Endothelial cell of umbilical vein (primary cell): ENCODE measurements around the gene TMX1. TPM values are rescaled to one million over a fixed set of nuclear protein-coding genes. Genes with fewer than 3 reads are reported as not detected.

Experiments used
- BruUV-seq: library from RNA; stranded (reverse); fragments of 400-500 nt; replicated peaks from 2 replicates; lab custom pipeline; 2021; lab: Mats Ljungman, UMichigan
- CTCF ChIA-PET: fragments of 300-600, 350-600 bp; sonication (Branson Sonifier 250); formaldehyde crosslinking; loops from one replicate; lab custom pipeline; 2021; ENCODE audit warnings: antibody characterized with exemption, inconsistent platforms; lab: Charles Lee
- POLR2A ChIA-PET: fragments of 300-600, 350-600 bp; sonication (Branson Sonifier 250); formaldehyde crosslinking; loops from one replicate; lab custom pipeline; 2021; ENCODE audit warnings: antibody characterized with exemption, inconsistent platforms; lab: Charles Lee
- DNase-seq: peaks from one replicate; pipeline ENCODE4 v3.0.0-alpha.2; 2011; ENCODE audit warnings: low read depth, low spot score
- FAIRE-seq: peaks from 2 replicates; lab custom pipeline; 2011; peaks lifted over from hg19 to GRCh38; lab: Jason Lieb, UNC
- H2AFZ ChIP-seq: 2 replicates; pipeline ENCODE4 v1.6.0; 2012; ENCODE audit warnings: low read depth, low read length, control low read depth, inconsistent platforms
- H3K27ac ChIP-seq: 2 replicates; pipeline ENCODE4 v1.5.1; 2011; ENCODE audit warnings: low read depth, mild to moderate bottlenecking, control low read depth, low read length, moderate library complexity; ENCODE audit not compliant: insufficient read depth
- H3K27me3 ChIP-seq, 2 experiments: 2 replicates each; pipeline versions ENCODE4 v1.6.0 to v1.6.1; 2011; ENCODE audit warnings: low read length in 2 of 2, mixed read lengths in 1 of 2; ENCODE audit not compliant: control insufficient read depth in 2 of 2, insufficient read depth in 2 of 2
- H3K36me3 ChIP-seq, 2 experiments: 2 replicates in 1 of 2; 3 replicates in 1 of 2; pipeline ENCODE4 v1.5.1; 2011; ENCODE audit warnings: low read length in 2 of 2, mild to moderate bottlenecking in 1 of 2, moderate library complexity in 1 of 2; ENCODE audit not compliant: control insufficient read depth in 2 of 2, insufficient read depth in 2 of 2; ENCODE audit errors: extremely low read depth in 1 of 2
- H3K4me1 ChIP-seq: 3 replicates; pipeline ENCODE4 v1.5.1; 2011; ENCODE audit warnings: mild to moderate bottlenecking, low read length; ENCODE audit not compliant: control insufficient read depth, insufficient read depth; ENCODE audit errors: extremely low read depth
- H3K4me2 ChIP-seq: 2 replicates; pipeline ENCODE4 v1.6.1; 2011; ENCODE audit warnings: low read length, control low read depth, mixed read lengths; ENCODE audit not compliant: insufficient read depth
- H3K4me3 ChIP-seq, 3 experiments: fragments of 200-600 bp in 1 of 3; sonication (generic), shearing (Covaris generic) in 1 of 3; replicated peaks in 1 of 3; 2 replicates each; pipeline ENCODE4 v1.5.1; 2011 to 2016; ENCODE audit warnings: control low read depth in 3 of 3, low read length in 3 of 3, mild to moderate bottlenecking in 2 of 3, inconsistent platforms in 1 of 3, low read depth in 1 of 3, moderate library complexity in 1 of 3; ENCODE audit not compliant: insufficient read depth in 1 of 3
- H3K79me2 ChIP-seq: 2 replicates; pipeline ENCODE4 v1.6.0; 2012; ENCODE audit warnings: low read length, inconsistent platforms; ENCODE audit not compliant: control insufficient read depth, insufficient read depth
- H3K9ac ChIP-seq: replicated peaks from 2 replicates; pipeline ENCODE3; 2011; ENCODE audit warnings: low read length, control low read depth; ENCODE audit not compliant: insufficient read depth; ENCODE audit errors: extremely low read depth
- H3K9me1 ChIP-seq: replicated peaks from 3 replicates; pipeline ENCODE4 v1.6.0; 2011; ENCODE audit warnings: mild to moderate bottlenecking, low read length; ENCODE audit not compliant: control insufficient read depth, insufficient read depth; ENCODE audit errors: extremely low read depth
- H3K9me3 ChIP-seq: replicated peaks from 2 replicates; pipeline ENCODE4 v1.5.1; 2012; ENCODE audit warnings: low read length, inconsistent platforms; ENCODE audit not compliant: control insufficient read depth, insufficient read depth
- H4K20me1 ChIP-seq: replicated peaks from 2 replicates; pipeline ENCODE3; 2011; ENCODE audit warnings: mild to moderate bottlenecking, low read length; ENCODE audit not compliant: control insufficient read depth, insufficient read depth; ENCODE audit errors: extremely low read depth
- EZH2 ChIP-seq: IDR thresholded peaks from 2 replicates; pipeline ENCODE4 v1.6.1; 2012; ENCODE audit warnings: borderline replicate concordance, low read depth, mild to moderate bottlenecking, moderate library complexity, low read length, inconsistent platforms; ENCODE audit not compliant: severe bottlenecking
- FOS ChIP-seq: IDR thresholded peaks from 2 replicates; pipeline ENCODE4 v1.6.1; 2011; ENCODE audit warnings: mild to moderate bottlenecking, low read length, moderate library complexity, borderline replicate concordance; ENCODE audit not compliant: insufficient read depth
- GATA2 ChIP-seq: IDR thresholded peaks from 2 replicates; pipeline ENCODE4 v1.7.0; 2011; ENCODE audit warnings: low read depth, mild to moderate bottlenecking, moderate library complexity, mixed read lengths, low read length; ENCODE audit not compliant: insufficient read length, insufficient read depth
- JUN ChIP-seq: IDR thresholded peaks from 2 replicates; pipeline ENCODE4 v1.6.1; 2011; ENCODE audit warnings: borderline replicate concordance, low read depth; ENCODE audit not compliant: insufficient read length, insufficient read depth
- MYC ChIP-seq: IDR thresholded peaks from one replicate; pipeline ENCODE4 v1.6.1; 2011; ENCODE audit warnings: mild to moderate bottlenecking, low read depth, low read length
- POLR2A ChIP-seq: IDR thresholded peaks from 2 replicates; pipeline ENCODE4 v1.6.1; 2012; ENCODE audit warnings: low read depth, mild to moderate bottlenecking, control low read depth, low read length
- POLR2AphosphoS5 ChIP-seq: IDR thresholded peaks from 2 replicates; pipeline ENCODE4 v1.6.1; 2012; ENCODE audit warnings: low read depth, mild to moderate bottlenecking, control low read depth, low read length, moderate library complexity; ENCODE audit not compliant: insufficient read depth
- dilution Hi-C: fragments of 300-500 bp; cut with MboI; formaldehyde crosslinking; loops from one replicate; pipeline ENCODE4 v1.15.0; 2019; ENCODE audit warnings: low sequenced_read_pairs; ENCODE audit not compliant: extremely low pct_ligation_motif_present
- intact Hi-C: fragments of 100-400 bp; cut with micrococcal nuclease; formaldehyde crosslinking; loops from one replicate; pipeline ENCODE4 v1.10.0; 2022
- polyA plus RNA-seq, 4 experiments: library from polyadenylated mRNA; depleted of rRNA in 3 of 4; stranded (reverse) in 3 of 4; unstranded in 1 of 4; fragments of >200 nt; gene quantifications; 2 replicates each; pipeline versions ENCODE4 v1.2.1 to v1.2.3, GENCODE V29; 2011 to 2012; ENCODE audit warnings: missing spikeins in 1 of 4
- total RNA-seq: library from RNA; stranded (reverse); gene quantifications from 2 replicates; pipeline ENCODE4 v1.2.3, GENCODE V29; 2021
- TF ChIP-seq, protein P1 (sequence below), 2 donors: IDR thresholded peaks; 1 replicate in 1 of 2; 2 replicates in 1 of 2; pipeline ENCODE4 v1.5.1; 2011; ENCODE audit warnings: low read length in 2 of 2, mild to moderate bottlenecking in 2 of 2, moderate library complexity in 2 of 2, control low read depth in 1 of 2, inconsistent platforms in 1 of 2, low read depth in 1 of 2; ENCODE audit not compliant: insufficient read depth in 1 of 2; ENCODE audit errors: extremely low read depth in 1 of 2
- TF ChIP-seq, protein P2 (sequence below): IDR thresholded peaks from 2 replicates; pipeline ENCODE4 v1.6.1; 2011; ENCODE audit not compliant: insufficient read depth, insufficient read length

TMX1 gene
- total and polyA plus RNA-seq, 2 donors (not counting 3 experiments of a cell fraction or from before 2014, with no cell fraction given): 11.4 to 41.9 TPM

DNA sequence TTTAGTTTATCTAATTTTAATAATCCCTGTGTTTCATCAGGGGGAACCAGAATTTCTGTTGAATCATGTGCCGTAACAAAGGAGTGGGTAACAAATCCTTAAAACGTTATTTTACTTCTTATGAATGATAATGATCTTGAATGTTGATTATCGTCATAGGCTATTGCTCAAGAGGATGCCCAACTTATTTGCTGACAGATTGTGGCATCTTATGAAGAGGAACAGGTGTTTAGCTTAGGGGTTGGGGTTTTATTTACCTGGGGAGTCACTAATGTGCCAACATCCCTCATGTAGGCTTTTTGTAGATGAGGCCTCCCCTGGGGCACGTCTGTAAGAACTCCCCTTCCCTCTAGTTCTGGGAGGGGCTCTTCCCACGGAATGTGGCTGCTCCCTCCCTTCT, 32.4 kb upstream of the TMX1 start:
- no peak overlapping the region for H3K9ac ChIP-seq
- H3K79me2 ChIP-seq: no peaks in the 10 kb centered on the region
- no peaks in the 10 kb centered on the region for H3K9me3 ChIP-seq
- no TSS peak for BruUV-seq
- H3K36me3 ChIP-seq: no peaks in the 10 kb centered on the region
- no peaks in the 10 kb centered on the region for H3K9me1 ChIP-seq
- no peak overlapping the region for H3K27ac ChIP-seq
- H3K4me1 ChIP-seq: no peaks in the 10 kb centered on the region
- intact Hi-C loops: no loop called here
- no peak overlapping the region for H2AFZ ChIP-seq
- DNase-seq: no peak
- dilution Hi-C loops: no loop called here
- H3K4me3 ChIP-seq: no peak overlapping the region
- H4K20me1 ChIP-seq: no peaks in the 10 kb centered on the region
- ChIA-PET CTCF (interaction anchor here (1.0 kb wide), 1 partner anchor 10 kb away, joined by 3 read pairs; no protein-coding TSS in a partner anchor), POLR2A (no interaction called here)
- FAIRE-seq: no peak
- TF ChIP-seq FOS: no peak
- TF ChIP-seq, protein P1, sequence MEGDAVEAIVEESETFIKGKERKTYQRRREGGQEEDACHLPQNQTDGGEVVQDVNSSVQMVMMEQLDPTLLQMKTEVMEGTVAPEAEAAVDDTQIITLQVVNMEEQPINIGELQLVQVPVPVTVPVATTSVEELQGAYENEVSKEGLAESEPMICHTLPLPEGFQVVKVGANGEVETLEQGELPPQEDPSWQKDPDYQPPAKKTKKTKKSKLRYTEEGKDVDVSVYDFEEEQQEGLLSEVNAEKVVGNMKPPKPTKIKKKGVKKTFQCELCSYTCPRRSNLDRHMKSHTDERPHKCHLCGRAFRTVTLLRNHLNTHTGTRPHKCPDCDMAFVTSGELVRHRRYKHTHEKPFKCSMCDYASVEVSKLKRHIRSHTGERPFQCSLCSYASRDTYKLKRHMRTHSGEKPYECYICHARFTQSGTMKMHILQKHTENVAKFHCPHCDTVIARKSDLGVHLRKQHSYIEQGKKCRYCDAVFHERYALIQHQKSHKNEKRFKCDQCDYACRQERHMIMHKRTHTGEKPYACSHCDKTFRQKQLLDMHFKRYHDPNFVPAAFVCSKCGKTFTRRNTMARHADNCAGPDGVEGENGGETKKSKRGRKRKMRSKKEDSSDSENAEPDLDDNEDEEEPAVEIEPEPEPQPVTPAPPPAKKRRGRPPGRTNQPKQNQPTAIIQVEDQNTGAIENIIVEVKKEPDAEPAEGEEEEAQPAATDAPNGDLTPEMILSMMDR (IDR thresholded peaks at IDR 0.05; ENCODE audit: extremely low read depth in 1 of 2, insufficient read depth in 1 of 2, low read depth in 1 of 2, low read length in 2 of 2): no peak
- TF ChIP-seq JUN: no peak
- TF ChIP-seq GATA2: no peak
- TF ChIP-seq POLR2AphosphoS5: no peak
- no peak for TF ChIP-seq POLR2A
- no peak for TF ChIP-seq EZH2
- TF ChIP-seq, protein P2, sequence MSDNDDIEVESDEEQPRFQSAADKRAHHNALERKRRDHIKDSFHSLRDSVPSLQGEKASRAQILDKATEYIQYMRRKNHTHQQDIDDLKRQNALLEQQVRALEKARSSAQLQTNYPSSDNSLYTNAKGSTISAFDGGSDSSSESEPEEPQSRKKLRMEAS: no peak
- TF ChIP-seq MYC: no peak
- no peak overlapping the region for H3K4me2 ChIP-seq
- H3K27me3 ChIP-seq: peaks cover 13 to 36% of the 10 kb centered on the region in 2 experiments
